Spleen (tissue), 11 donors: ENCODE results near the gene ZNF367. TPM values are rescaled to one million over a fixed set of nuclear protein-coding genes. Genes with fewer than 3 reads are reported as not detected.

ENCODE experiments used
- DNase-seq: peaks from one replicate; pipeline ENCODE4 v3.0.0-alpha.2; 2020
- H3K27ac ChIP-seq, 8 donors: fragments of 200-600 bp; sonication (generic) in 7 of 8; 1 replicate in 4 of 8; 2 replicates in 4 of 8; pipeline versions ENCODE4 v1.5.0 to v1.8.0; 2016 to 2021; ENCODE audit warnings: inconsistent platforms in 4 of 8, mild to moderate bottlenecking in 4 of 8, moderate library complexity in 1 of 8
- H3K27me3 ChIP-seq, 7 donors: fragments of 200-600 bp; sonication (generic) in 6 of 7; replicated peaks in 1 of 7; 1 replicate in 4 of 7; 2 replicates in 3 of 7; pipeline versions ENCODE4 v1.5.0 to v1.8.0; 2016 to 2021; ENCODE audit warnings: inconsistent platforms in 3 of 7, mild to moderate bottlenecking in 1 of 7
- H3K36me3 ChIP-seq, 6 donors: fragments of 200-600 bp; sonication (generic) in 5 of 6; 1 replicate in 4 of 6; 2 replicates in 2 of 6; pipeline versions ENCODE4 v1.5.0 to v1.8.0; 2016 to 2021; ENCODE audit warnings: inconsistent platforms in 2 of 6
- H3K4me1 ChIP-seq, 6 donors: fragments of 200-600 bp; sonication (generic) in 5 of 6; 1 replicate in 3 of 6; 2 replicates in 3 of 6; pipeline versions ENCODE4 v1.5.0 to v1.8.0; 2016 to 2021; ENCODE audit warnings: inconsistent platforms in 3 of 6
- H3K4me3 ChIP-seq, 8 donors: fragments of 200-600 bp; sonication (generic) in 7 of 8; 1 replicate in 4 of 8; 2 replicates in 4 of 8; pipeline versions ENCODE4 v1.5.0 to v1.8.0; 2016 to 2021; ENCODE audit warnings: inconsistent platforms in 4 of 8, mild to moderate bottlenecking in 4 of 8, moderate library complexity in 2 of 8
- H3K9me3 ChIP-seq, 8 donors: fragments of 200-600 bp; sonication (generic) in 7 of 8; 1 replicate in 4 of 8; 2 replicates in 4 of 8; pipeline versions ENCODE4 v1.5.0 to v1.8.0; 2016 to 2021; ENCODE audit warnings: inconsistent platforms in 4 of 8
- CTCF ChIP-seq, 11 experiments: fragments of 200-600 bp in 7 of 11; fragments of 450-650 bp in 4 of 11; sonication (generic) in 4 of 11; IDR thresholded peaks in 8 of 11; conservative IDR thresholded peaks in 3 of 11; 1 replicate in 7 of 11; 2 replicates in 4 of 11; pipeline versions ENCODE4 v1.4.0 to v1.8.0; 2016 to 2021; ENCODE audit warnings: antibody characterized with exemption in 11 of 11, inconsistent platforms in 4 of 11, mild to moderate bottlenecking in 1 of 11
- POLR2A ChIP-seq, 3 donors: fragments of 450-650 bp; IDR thresholded peaks; one replicate each; pipeline ENCODE4 v1.5.1; 2017; ENCODE audit warnings: antibody characterized with exemption in 3 of 3, mild to moderate bottlenecking in 1 of 3
- POLR2AphosphoS5 ChIP-seq, 3 donors: sonication (generic); formaldehyde crosslinking; IDR thresholded peaks; one replicate each; pipeline ENCODE4 v1.5.1; 2017; ENCODE audit warnings: antibody characterized with exemption in 3 of 3
- WGBS, 5 donors: extraction: QIAGEN DNeasy Blood & Tissue Kit in 3 of 5; methylation state at CpG; one replicate each; pipeline versions ENCODE4 v1.1.5 to v1.1.7; 2013 to 2018; 5-methylcytosine and 5-hydroxymethylcytosine counted together
- intact Hi-C: fragments of 100-400 bp; cut with DNase I; formaldehyde crosslinking; loops from one replicate; pipeline ENCODE4 v1.15.0; 2023; ENCODE audit warnings: low total_unique reads
- polyA plus RNA-seq, 3 donors: library from polyadenylated mRNA; stranded (reverse); fragments of 200-250 nt; gene quantifications; one replicate each; pipeline ENCODE4 v1.2.1, GENCODE V29; 2013
- total RNA-seq, 7 donors: library from RNA; depleted of rRNA in 3 of 7; stranded (reverse); fragments of >200 nt in 3 of 7; fragmentation: NEBNext Ultra II Directional in 4 of 7; extraction: Animal tissue kit (Norgen Biotek cat#: 25700) in 4 of 7; gene quantifications; one replicate each; pipeline versions ENCODE4 v1.1.0 to v1.2.1, GENCODE V29; 2016 to 2021
- donor health status: healthy with polysubstance abuse.
- donor health status: DM: no; HTN: no; CAD: no; lungs with moderate emphysema.
- donor health status: DM: no; HTN: no; CAD: no.
- donor health status: Bipolar disorder and iron deficiency.
- donor health status: healthy.
- donor health status: DM: no; HTN: no; CAD: no.
- donor health status: DM: yes; HTN: yes; CAD: no.

Gene ZNF367
- total and polyA plus RNA-seq, 10 donors: 0.93 to 3.7 (median 1.9) TPM

DNA sequence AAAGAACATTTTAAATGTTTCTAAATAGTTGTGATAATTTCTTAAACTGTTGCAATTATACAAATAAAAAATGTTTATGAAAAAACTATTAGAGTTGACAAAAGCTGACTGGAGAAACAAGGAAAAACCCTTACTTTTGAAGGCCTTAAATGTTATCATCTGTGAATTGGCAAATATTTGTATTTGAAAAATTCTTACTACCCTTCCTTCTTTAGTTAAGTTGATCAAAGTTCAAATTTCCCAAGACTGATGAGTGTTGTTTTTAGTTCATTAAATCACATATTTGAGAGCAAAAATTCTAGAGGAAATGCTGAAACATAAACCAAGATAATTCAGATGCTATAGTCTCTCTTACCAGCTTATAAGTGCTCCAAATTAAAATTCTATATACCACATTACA, 32.0 kb downstream of the ZNF367 start:
- no peak overlapping the region for H3K4me3 ChIP-seq
- TF ChIP-seq POLR2AphosphoS5 (IDR thresholded peaks at IDR 0.05): no peak
- TF ChIP-seq POLR2A (IDR thresholded peaks at IDR 0.05): no peak
- TF ChIP-seq CTCF (IDR thresholded peaks at IDR 0.05 in 8 of 11, conservative IDR thresholded peaks at IDR 0.05 in 3 of 11): no peak
- DNase-seq: no peak
- peaks cover 0 to 27% (median 13%) of the 10 kb centered on the region in 6 donors for H3K4me1 ChIP-seq
- peaks cover 0 to 32% (median 3%) of the 10 kb centered on the region in 6 donors for H3K36me3 ChIP-seq
- H3K27me3 ChIP-seq: no peaks in the 10 kb centered on the region
- intact Hi-C loops: no loop called here
- no peak overlapping the region for H3K27ac ChIP-seq
- no peaks in the 10 kb centered on the region for H3K9me3 ChIP-seq

- Histone ChIP-seq H3K27ac (peak within 1 kb of the TSS in 7 of 8 donors; percentile 13 to 83 (median 78)), H3K4me1 (peaks cover 0 to 27% (median 13%) of the 10 kb centered on the region in 6 donors), H3K4me3 (peak within 1 kb of the TSS; percentile 44 to 80 (median 58)), H3K27me3 (no peaks in the 10 kb centered on the region), H3K9me3 (no peaks in the 10 kb centered on the region), H3K36me3 (peaks cover 0 to 9% (median 3%) of the 10 kb centered on the region in 6 donors)
- intact Hi-C loops: no loop called here
- DNase-seq: peak; percentile 87
- WGBS, 5 donors: 2 to 9% (median 4%) methylated on average over 48 to 73 of the region's 73 CpGs
- peak; percentile 36 to 74 (median 72) for TF ChIP-seq POLR2AphosphoS5 (IDR thresholded peaks at IDR 0.05)
- TF ChIP-seq CTCF (IDR thresholded peaks at IDR 0.05 in 8 of 11, conservative IDR thresholded peaks at IDR 0.05 in 3 of 11): no peak
Measured at GRCh38 chr9:96383165-96383942, 34.8 kb downstream of the ZNF367 start, which contains the start of gene SLC35D2. TSS of gene SLC35D2 (minus strand) at chr9:96383711. CDS start at chr9:96383634, 77 bp downstream.

- peak overlapping the region in 6 of 8 donors; percentile 66 to 83 (median 79) for H3K27ac ChIP-seq
- peaks cover 0 to 4% (median 0%) of the 10 kb centered on the region in 6 donors for H3K36me3 ChIP-seq
- H3K4me1 ChIP-seq: peaks cover 0 to 27% (median 13%) of the 10 kb centered on the region in 6 donors
- no peaks in the 10 kb centered on the region for H3K9me3 ChIP-seq
- H3K4me3 ChIP-seq: peak overlapping the region; percentile 44 to 80 (median 58)
- intact Hi-C loops: no loop called here
- 43 to 59% (median 54%) methylated on average over 7 of the region's 7 CpGs for WGBS, 5 donors
- TF ChIP-seq POLR2A (IDR thresholded peaks at IDR 0.05) (no peak), CTCF (IDR thresholded peaks at IDR 0.05 in 8 of 11, conservative IDR thresholded peaks at IDR 0.05 in 3 of 11) (no peak), POLR2AphosphoS5 (IDR thresholded peaks at IDR 0.05) (no peak)
- no peaks in the 10 kb centered on the region for H3K27me3 ChIP-seq
- no peak for DNase-seq
Measured at GRCh38 chr9:96382839-96383164, 35.4 kb downstream of the ZNF367 start.

GRCh38 chr9:96382175-96382574, 36.0 kb downstream of the ZNF367 start:
- TF ChIP-seq POLR2AphosphoS5 (IDR thresholded peaks at IDR 0.05) (no peak), CTCF (IDR thresholded peaks at IDR 0.05 in 8 of 11, conservative IDR thresholded peaks at IDR 0.05 in 3 of 11) (no peak), POLR2A (IDR thresholded peaks at IDR 0.05) (no peak)
- no peak overlapping the region for H3K4me3 ChIP-seq

More at GRCh38 chr9:96382175-96382574, 36.0 kb downstream of the ZNF367 start:
- 64 to 97% (median 68%) methylated on average over 2 of the region's 2 CpGs for WGBS, 5 donors
- Histone ChIP-seq H3K27me3 (no peaks in the 10 kb centered on the region), H3K36me3 (no peaks in the 10 kb centered on the region), H3K9me3 (no peaks in the 10 kb centered on the region), H3K27ac (no peak overlapping the region), H3K4me1 (peaks cover 0 to 27% (median 13%) of the 10 kb centered on the region in 6 donors)
- no peak for DNase-seq
- intact Hi-C loops: no loop called here
